Measurements from ENCODE around the gene TBC1D23.
"Not testable (repeated sequence)": the region's sequence is repeated elsewhere in the genome, so short reads cannot be mapped to it uniquely, and the experiment has no call there.

DNA sequence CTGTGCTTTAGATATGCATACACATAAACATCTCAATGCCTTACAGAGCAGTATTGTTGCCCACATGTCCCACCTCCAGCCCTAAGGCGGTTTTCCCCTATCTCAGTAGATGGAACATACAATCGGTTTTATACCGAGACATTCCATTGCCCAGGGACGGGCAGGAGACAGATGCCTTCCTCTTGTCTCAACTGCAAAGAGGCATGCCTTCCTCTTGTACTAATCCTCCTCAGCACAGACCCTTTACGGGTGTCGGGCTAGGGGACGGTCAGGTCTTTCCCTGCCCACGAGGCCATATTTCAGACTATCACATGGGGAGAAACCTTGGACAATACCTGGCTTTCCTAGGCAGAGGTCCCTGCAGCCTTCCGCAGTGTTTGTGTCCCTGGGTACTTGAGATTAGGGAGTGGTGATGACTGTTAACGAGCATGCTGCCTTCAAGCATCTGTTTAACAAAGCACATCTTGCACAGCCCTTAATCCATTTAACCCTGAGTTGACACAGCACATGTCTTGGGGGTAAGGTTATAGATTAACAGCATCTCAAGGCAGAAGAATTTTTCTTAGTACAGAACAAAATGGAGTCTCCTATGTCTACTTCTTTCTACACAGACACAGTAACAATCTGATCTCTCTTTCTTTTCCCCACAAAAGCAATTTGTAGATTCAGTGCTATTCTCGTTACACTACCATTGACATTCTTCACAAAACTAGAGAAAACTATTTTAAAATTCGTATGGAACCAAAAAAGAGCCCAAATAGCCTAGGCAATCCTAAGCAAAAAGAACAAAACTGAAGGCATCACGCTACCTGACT is 12.2 kb downstream of the TBC1D23 start:
- TF ChIP-seq, protein P1, sequence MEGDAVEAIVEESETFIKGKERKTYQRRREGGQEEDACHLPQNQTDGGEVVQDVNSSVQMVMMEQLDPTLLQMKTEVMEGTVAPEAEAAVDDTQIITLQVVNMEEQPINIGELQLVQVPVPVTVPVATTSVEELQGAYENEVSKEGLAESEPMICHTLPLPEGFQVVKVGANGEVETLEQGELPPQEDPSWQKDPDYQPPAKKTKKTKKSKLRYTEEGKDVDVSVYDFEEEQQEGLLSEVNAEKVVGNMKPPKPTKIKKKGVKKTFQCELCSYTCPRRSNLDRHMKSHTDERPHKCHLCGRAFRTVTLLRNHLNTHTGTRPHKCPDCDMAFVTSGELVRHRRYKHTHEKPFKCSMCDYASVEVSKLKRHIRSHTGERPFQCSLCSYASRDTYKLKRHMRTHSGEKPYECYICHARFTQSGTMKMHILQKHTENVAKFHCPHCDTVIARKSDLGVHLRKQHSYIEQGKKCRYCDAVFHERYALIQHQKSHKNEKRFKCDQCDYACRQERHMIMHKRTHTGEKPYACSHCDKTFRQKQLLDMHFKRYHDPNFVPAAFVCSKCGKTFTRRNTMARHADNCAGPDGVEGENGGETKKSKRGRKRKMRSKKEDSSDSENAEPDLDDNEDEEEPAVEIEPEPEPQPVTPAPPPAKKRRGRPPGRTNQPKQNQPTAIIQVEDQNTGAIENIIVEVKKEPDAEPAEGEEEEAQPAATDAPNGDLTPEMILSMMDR (IDR thresholded peaks at IDR 0.05; ENCODE audit: low read length), result not testable (repeated sequence)
- TF ChIP-seq EZH2 (IDR thresholded peaks at IDR 0.05; ENCODE audit: borderline replicate concordance, low read length), result not testable (repeated sequence)
